Neural cell (in vitro differentiated cells): Measurements from ENCODE around the gene SH3RF2. TPM values are rescaled to one million over a fixed set of nuclear protein-coding genes. Genes with fewer than 3 reads are reported as not detected.

Experiments used
- H2AFZ ChIP-seq: fragments of 200-600, 300-800 bp; sonication (generic), shearing (Covaris generic); 2 replicates; pipeline ENCODE4 v1.6.0; 2014; ENCODE audit warnings: low read depth, mild to moderate bottlenecking, antibody characterized with exemption, low read length, moderate library complexity
- H3F3A ChIP-seq: fragments of 200-600 bp; shearing (Covaris generic); 2 replicates; pipeline ENCODE4 v1.6.1; 2016; ENCODE audit warnings: mild to moderate bottlenecking, moderate library complexity, mixed read lengths, antibody characterized with exemption, low read length; ENCODE audit not compliant: insufficient read depth, poor library complexity, severe bottlenecking
- H3K27ac ChIP-seq: fragments of 200-600, 300-800 bp; sonication (generic), shearing (Covaris generic); 2 replicates; pipeline ENCODE4 v1.5.1; 2014; ENCODE audit warnings: mild to moderate bottlenecking, low read length, moderate library complexity
- H3K27me3 ChIP-seq: fragments of 300-800, 200-600 bp; sonication (generic), shearing (Covaris generic); 2 replicates; pipeline ENCODE4 v1.6.0; 2014; ENCODE audit warnings: mild to moderate bottlenecking, low read depth, low read length, moderate library complexity; ENCODE audit not compliant: insufficient read depth
- H3K36me3 ChIP-seq: fragments of 300-800, 200-600 bp; sonication (generic), shearing (Covaris generic); 2 replicates; pipeline ENCODE4 v1.5.1; 2014; ENCODE audit warnings: mild to moderate bottlenecking, antibody characterized with exemption, low read length, moderate library complexity; ENCODE audit not compliant: insufficient read depth
- H3K4me2 ChIP-seq: fragments of 300-800, 200-600 bp; sonication (generic), shearing (Covaris generic); 2 replicates; pipeline ENCODE4 v1.6.0; 2014; ENCODE audit warnings: mild to moderate bottlenecking, low read length
- H3K4me3 ChIP-seq: fragments of 300-800, 200-600 bp; sonication (generic), shearing (Covaris generic); 2 replicates; pipeline ENCODE4 v1.5.1; 2014; ENCODE audit warnings: mild to moderate bottlenecking, low read length, moderate library complexity
- H3K79me2 ChIP-seq: fragments of 200-600 bp; shearing (Covaris generic); replicated peaks from 2 replicates; pipeline ENCODE4 v1.6.0; 2014; ENCODE audit warnings: mild to moderate bottlenecking, low read length, moderate library complexity; ENCODE audit not compliant: insufficient read depth
- H3K9ac ChIP-seq: fragments of 300-800, 200-600 bp; sonication (generic), shearing (Covaris generic); 2 replicates; pipeline ENCODE4 v1.6.1; 2016; ENCODE audit warnings: mild to moderate bottlenecking, low read length, mixed read lengths
- H3K9me2 ChIP-seq: fragments of 200-600 bp; shearing (Covaris generic); 2 replicates; pipeline ENCODE4 v1.6.1; 2016; ENCODE audit warnings: mild to moderate bottlenecking, low read length, mixed read lengths; ENCODE audit not compliant: insufficient read depth
- H3K9me3 ChIP-seq: fragments of 200-600, 300-800 bp; sonication (generic), shearing (Covaris generic); 2 replicates; pipeline ENCODE4 v1.6.1; 2016; ENCODE audit warnings: mild to moderate bottlenecking, mixed run types, low read length, moderate library complexity, mixed read lengths
- H4K20me1 ChIP-seq: fragments of 200-600 bp; shearing (Covaris generic); 2 replicates; pipeline ENCODE4 v1.6.1; 2016; ENCODE audit warnings: mild to moderate bottlenecking, mixed run types; ENCODE audit not compliant: insufficient read depth
- EP300 ChIP-seq: fragments of 450-650 bp; conservative IDR thresholded peaks from 2 replicates; pipeline ENCODE4 v1.6.1; 2014; ENCODE audit warnings: antibody characterized with exemption, mild to moderate bottlenecking, moderate library complexity; ENCODE audit not compliant: poor library complexity, severe bottlenecking
- EZH2 ChIP-seq: fragments of 200-600, 300-800 bp; shearing (Covaris generic), sonication (generic); IDR thresholded peaks from 2 replicates; pipeline ENCODE4 v1.6.1; 2014; ENCODE audit warnings: antibody characterized with exemption, low read length, borderline replicate concordance, mild to moderate bottlenecking; ENCODE audit not compliant: insufficient read depth, poor library complexity, severe bottlenecking
- MXI1 ChIP-seq: fragments of 450-650 bp; conservative IDR thresholded peaks from 2 replicates; pipeline ENCODE4 v1.6.1; 2014; ENCODE audit warnings: antibody characterized with exemption, mild to moderate bottlenecking; ENCODE audit not compliant: poor library complexity, severe bottlenecking
- POLR2AphosphoS5 ChIP-seq: IDR thresholded peaks from 2 replicates; pipeline ENCODE4 v1.6.1; 2012
- RAD21 ChIP-seq: fragments of 450-650 bp; conservative IDR thresholded peaks from 2 replicates; pipeline ENCODE4 v1.6.1; 2014; ENCODE audit warnings: antibody characterized with exemption, mild to moderate bottlenecking, moderate library complexity
- REST ChIP-seq: IDR thresholded peaks from 2 replicates; pipeline ENCODE4 v1.6.1; 2012; ENCODE audit warnings: borderline replicate concordance
- SMC3 ChIP-seq: fragments of 450-650 bp; conservative IDR thresholded peaks from 2 replicates; pipeline ENCODE4 v1.6.1; 2014; ENCODE audit warnings: antibody characterized with exemption, mild to moderate bottlenecking, moderate library complexity; ENCODE audit not compliant: poor library complexity
- TAF1 ChIP-seq: IDR thresholded peaks from 2 replicates; pipeline ENCODE4 v1.6.1; 2012; ENCODE audit warnings: low read depth
- polyA minus RNA-seq: library from RNA; depleted of rRNA, polyadenylated mRNA; stranded (reverse); fragments of >200 nt; gene quantifications from 2 replicates; pipeline ENCODE4 v1.2.3, GENCODE V29; 2014
- polyA plus RNA-seq: library from polyadenylated mRNA; depleted of rRNA; stranded (reverse); fragments of >200 nt; gene quantifications from 2 replicates; pipeline ENCODE4 v1.2.3, GENCODE V29; 2014
- TF ChIP-seq, protein P1 (sequence below): fragments of 450-650 bp; IDR thresholded peaks from 2 replicates; pipeline ENCODE4 v1.5.1; 2014; ENCODE audit warnings: antibody characterized with exemption, mild to moderate bottlenecking, moderate library complexity; ENCODE audit not compliant: poor library complexity, severe bottlenecking

The SH3RF2 gene
- polyA plus RNA-seq (not detected in 2 replicates), polyA minus RNA-seq (0.23 and 0.24 TPM in 2 replicates)

- no peak within 1 kb of the TSS for H2AFZ ChIP-seq
- H3K9me2 ChIP-seq: no peaks in the 10 kb centered on the region
- H4K20me1 ChIP-seq: no peaks in the 10 kb centered on the region
- H3F3A ChIP-seq: no peaks in the 10 kb centered on the region
- no peak within 1 kb of the TSS for H3K27ac ChIP-seq
- peak within 1 kb of the TSS; percentile 44 for H3K4me3 ChIP-seq
- TF ChIP-seq, protein P1, sequence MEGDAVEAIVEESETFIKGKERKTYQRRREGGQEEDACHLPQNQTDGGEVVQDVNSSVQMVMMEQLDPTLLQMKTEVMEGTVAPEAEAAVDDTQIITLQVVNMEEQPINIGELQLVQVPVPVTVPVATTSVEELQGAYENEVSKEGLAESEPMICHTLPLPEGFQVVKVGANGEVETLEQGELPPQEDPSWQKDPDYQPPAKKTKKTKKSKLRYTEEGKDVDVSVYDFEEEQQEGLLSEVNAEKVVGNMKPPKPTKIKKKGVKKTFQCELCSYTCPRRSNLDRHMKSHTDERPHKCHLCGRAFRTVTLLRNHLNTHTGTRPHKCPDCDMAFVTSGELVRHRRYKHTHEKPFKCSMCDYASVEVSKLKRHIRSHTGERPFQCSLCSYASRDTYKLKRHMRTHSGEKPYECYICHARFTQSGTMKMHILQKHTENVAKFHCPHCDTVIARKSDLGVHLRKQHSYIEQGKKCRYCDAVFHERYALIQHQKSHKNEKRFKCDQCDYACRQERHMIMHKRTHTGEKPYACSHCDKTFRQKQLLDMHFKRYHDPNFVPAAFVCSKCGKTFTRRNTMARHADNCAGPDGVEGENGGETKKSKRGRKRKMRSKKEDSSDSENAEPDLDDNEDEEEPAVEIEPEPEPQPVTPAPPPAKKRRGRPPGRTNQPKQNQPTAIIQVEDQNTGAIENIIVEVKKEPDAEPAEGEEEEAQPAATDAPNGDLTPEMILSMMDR: no peak
- TF ChIP-seq TAF1: no peak
- TF ChIP-seq POLR2AphosphoS5: no peak
- no peak for TF ChIP-seq EZH2
- no peak for TF ChIP-seq MXI1
- TF ChIP-seq SMC3: no peak
- no peak for TF ChIP-seq EP300
- no peak for TF ChIP-seq REST
- TF ChIP-seq RAD21: no peak
- H3K79me2 ChIP-seq: no peaks in the 10 kb centered on the region
- H3K4me2 ChIP-seq: no peak within 1 kb of the TSS
- H3K27me3 ChIP-seq: no peaks in the 10 kb centered on the region
- H3K36me3 ChIP-seq: no peaks in the 10 kb centered on the region
- H3K9ac ChIP-seq: no peak within 1 kb of the TSS
- H3K9me3 ChIP-seq: no peaks in the 10 kb centered on the region
Observed at GRCh38 chr5:145936401-145937131, at the start of gene SH3RF2. Gene SH3RF2, plus strand, starts transcription at chr5:145936578. Its CDS starts 1,351 bp downstream, at chr5:145937929.

DNA sequence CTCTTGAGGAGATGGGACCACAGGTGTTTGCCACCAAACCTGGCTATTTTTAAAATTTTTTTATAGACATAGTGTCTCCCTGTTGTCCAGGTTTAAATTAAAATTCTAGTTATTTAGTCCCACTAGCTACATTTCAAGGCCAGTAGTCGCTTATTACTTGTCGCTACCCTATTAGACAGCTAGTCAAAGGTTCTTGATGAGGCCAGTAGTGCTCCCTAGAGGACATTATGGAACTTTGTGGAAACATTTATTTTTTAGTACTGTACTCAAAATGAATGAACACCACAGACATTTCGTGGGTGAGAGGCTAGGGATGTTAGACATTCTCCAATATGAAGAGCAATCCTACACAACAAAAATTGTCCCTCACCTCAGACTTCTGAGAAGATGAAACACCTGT lies 49.2 kb upstream of the SH3RF2 start:
- Histone ChIP-seq H3K4me2 (no peak overlapping the region), H3K4me3 (no peak overlapping the region), H3K27ac (no peak overlapping the region), H4K20me1 (no peaks in the 10 kb centered on the region), H3K79me2 (no peaks in the 10 kb centered on the region), H3F3A (no peaks in the 10 kb centered on the region), H3K9me3 (no peaks in the 10 kb centered on the region), H3K36me3 (no peaks in the 10 kb centered on the region), H2AFZ (no peak overlapping the region), H3K9me2 (no peaks in the 10 kb centered on the region), H3K9ac (no peak overlapping the region), H3K27me3 (no peaks in the 10 kb centered on the region)
- no peak for TF ChIP-seq MXI1
- TF ChIP-seq REST: no peak
- no peak for TF ChIP-seq SMC3
- TF ChIP-seq, protein P1: no peak
- TF ChIP-seq RAD21: no peak
- TF ChIP-seq POLR2AphosphoS5: no peak
- TF ChIP-seq EZH2: no peak
- no peak for TF ChIP-seq EP300
- TF ChIP-seq TAF1: no peak
